ENCODE measurements around the gene OR5B12.
"Not testable (repeated sequence)": the region's sequence is repeated elsewhere in the genome, so short reads cannot be mapped to it uniquely, and the experiment has no call there.

The OR5B12 gene

DNA sequence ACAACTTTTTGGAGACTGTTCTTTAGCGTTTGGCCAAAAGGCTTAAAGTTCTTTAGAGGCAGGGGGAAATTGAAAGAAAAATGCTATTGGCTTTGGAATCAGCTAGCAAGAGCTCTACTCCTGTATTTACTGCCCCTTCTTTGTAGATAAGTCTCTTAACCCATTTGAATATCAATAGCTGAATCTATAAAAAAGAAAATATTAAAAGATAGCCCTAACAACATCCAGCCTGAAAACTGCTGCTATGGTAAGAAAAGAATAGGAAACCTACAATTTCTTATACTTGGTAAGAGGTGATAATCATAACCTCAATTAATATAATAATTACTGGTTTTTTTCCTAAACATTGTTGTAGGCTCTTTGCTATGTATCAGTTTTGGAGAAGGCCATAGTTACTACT, at the start of gene OR5B12:
TSS of gene OR5B12 (minus strand) at position 101 of the 400 bp plus-strand sequence. CDS start 2,085 bp downstream, outside the sequence.
- no peak for DNase-seq (ENCODE audit: low read depth)

DNA sequence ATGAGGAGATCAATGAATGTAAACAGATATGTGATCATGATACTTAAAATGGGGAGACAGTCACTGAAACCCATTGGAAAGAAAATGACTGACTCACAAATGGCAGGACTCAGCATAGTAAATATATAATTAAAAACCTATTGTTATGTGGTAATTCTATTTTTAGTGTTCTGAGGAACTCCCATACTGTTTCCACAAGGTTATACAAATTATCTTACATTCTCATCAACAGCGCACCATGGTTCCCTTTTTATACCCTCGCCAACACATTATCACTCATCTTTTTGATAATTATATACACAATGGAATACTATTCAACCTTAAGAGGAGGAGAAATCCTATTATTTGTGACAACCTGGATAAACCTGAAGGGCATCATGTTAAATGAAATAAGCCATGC, 48.8 kb upstream of the OR5B12 start:
- DNase-seq (ENCODE audit: low read depth): no peak

DNA sequence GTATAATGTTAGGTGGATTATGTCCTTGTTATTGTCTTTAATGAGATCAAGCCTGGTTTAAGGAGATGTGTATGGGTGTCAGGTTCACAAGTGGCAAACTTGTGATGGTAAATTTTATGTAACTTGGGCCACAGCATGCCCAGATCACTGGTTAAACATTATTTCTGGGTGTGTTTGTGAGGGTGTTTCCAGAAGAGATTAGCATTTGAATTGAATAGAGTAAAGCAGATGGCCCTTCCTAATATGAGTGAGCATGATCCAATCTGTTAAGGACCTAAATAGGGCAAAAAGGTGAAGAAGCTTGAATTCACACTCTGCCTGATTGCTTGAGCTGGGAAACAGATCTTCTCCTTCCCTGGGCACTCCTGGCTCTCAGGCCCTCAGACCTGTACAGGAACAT, 45.1 kb upstream of the OR5B12 start:
- DNase-seq (ENCODE audit: low read depth): no peak

- no peak for DNase-seq (ENCODE audit: low read depth)
Observed at GRCh38 chr11:58485961-58486360, 43.9 kb upstream of the OR5B12 start.

DNA sequence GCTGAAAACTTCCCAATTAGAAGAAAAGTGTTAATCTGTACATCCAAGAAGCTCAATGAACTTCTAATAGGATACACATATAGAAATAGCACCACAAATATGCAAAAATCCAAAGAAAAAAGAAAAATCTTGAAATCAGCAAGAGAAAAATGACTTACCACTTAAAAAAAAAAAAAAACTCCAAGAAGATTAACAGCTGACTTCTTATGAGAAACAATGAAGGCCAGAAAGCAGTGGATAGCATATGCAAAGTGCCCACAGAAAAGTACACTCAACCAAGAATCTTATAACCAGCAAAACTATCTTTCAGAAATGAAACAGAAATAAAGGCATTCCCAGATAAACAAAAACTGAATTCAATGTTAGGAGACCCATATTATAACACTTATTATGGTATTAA, 29.9 kb upstream of the OR5B12 start:
- DNase-seq (ENCODE audit: low read depth): no peak

- DNase-seq (ENCODE audit: low read depth): no peak
Observed at GRCh38 chr11:58466293-58466692, 24.3 kb upstream of the OR5B12 start.

GRCh38 chr11:58465690-58466089, 23.7 kb upstream of the OR5B12 start:
- DNase-seq (ENCODE audit: low read depth): no peak

DNA sequence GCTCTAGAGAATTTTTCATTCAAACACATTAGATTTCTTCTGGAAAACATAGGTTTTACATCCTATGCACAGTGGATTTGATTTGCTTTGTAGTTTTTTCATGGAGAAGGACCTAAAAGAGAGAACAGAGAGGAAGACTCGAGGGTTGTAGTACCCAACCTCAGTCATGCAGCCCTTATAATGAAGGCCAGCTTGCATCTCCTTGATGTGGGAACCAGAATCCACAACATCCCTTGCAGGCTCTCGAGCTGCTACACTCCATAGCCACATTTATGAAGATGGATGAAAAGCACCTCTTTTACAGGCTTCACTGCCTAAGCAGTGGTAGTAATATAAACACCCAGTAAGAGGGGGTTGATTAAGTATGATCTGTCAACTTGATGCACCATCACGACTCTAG, 9.5 kb upstream of the OR5B12 start:
- DNase-seq (ENCODE audit: low read depth): no peak

DNA sequence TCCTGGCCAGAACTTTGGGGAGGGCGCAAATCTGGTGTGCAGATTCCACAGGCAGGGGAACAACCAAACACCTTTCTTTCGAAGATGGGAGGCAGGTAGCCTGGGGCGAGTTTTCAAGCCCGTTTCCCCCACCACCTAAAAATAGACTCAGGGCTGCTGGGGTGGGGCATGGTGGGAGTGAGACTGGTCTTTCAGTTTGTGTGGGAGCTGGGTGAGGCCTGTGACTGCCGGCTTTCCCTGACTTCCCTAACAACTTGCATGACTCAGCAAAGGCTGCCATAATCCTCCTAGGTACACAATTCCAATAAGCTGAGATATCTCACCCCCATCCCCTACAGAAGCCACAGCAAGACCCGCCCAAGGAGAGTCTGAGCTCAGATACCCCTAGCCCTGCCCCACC, 4.3 kb upstream of the OR5B12 start:
- no peak for DNase-seq (ENCODE audit: low read depth)

DNA sequence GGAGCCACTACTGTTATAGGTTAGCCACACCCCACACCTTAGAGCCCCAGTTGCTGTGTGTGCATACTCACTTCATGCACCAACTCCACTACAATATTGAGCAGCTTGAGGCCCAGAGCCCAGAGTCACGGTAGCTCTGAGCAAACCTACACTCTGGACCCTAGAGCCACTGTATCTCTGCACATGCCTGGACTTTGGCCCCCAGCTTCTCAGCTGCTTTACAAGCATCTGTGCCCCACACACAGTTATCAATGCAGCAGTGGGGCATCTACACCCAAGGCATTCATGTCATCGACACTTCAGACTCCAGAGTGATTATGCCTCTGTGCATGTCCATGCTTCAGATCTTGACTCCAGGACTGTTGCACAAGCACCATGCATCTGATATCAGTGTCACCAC, 2.3 kb upstream of the OR5B12 start:
- DNase-seq (ENCODE audit: low read depth): no peak

- DNase-seq (ENCODE audit: low read depth): no peak
Observed at GRCh38 chr11:58438486-58438885, 3.5 kb downstream of the OR5B12 start.

DNA sequence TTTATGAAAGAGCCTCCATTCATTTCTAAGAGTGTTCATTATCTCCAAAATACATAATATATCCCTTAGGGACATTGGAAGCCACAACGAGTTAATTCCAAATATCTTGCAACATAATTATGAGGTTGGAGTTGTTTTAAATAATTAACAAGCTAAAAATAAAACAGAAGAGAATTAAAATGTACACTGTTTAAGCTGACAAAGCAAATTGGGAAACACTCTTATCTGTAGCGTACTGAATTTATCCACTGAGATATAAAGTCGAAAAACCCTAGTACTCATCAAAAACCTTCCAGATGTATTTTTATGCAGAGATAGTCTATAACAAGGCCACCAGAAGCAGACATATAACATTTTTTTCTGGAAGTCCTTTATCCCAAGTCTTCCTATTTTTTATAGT, 7.8 kb downstream of the OR5B12 start:
- DNase-seq (ENCODE audit: low read depth): no peak

DNA sequence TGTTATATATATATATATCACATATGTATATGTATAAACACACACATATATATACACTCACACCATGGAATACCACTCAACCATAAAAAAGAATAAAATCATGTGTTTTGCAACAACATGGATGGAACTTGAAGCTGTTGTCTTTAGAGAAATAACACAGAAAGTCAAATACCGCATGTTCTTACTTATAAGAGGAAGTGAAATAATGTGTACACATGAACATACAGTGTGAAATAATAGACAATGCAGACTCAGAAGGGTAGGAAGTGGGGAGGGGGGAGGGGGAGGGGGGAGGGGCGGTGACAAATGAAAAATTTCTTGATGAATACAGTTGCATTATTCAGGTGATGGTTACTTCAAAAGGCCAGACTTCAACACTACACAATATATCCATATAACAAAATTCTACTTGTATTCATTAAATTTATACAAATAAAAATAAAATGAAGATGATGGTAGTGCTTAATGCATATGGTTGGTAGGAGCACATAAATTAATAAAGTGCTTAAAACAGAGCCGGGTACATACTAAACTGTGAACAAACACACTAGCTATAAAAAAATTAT, 8.3 kb downstream of the OR5B12 start:
- DNase-seq (ENCODE audit: low read depth): no peak

DNA sequence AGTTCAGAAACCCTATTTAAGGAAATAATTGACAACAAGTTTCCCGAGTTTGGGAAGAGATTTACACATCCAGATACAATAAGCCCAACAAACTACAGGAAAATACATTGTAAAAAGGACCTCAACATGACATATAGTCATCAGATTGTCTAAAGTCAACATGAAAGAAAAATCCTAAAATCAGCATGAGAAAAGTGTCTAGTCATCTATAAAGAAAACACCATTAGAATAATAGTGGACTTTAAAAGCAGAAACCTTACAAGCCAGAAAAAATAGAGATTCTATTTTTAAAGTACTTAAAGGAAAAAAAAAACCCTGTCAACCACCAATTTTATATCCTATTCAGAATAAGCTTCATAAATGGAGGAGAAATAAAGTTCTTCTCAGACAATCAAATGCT, 12.8 kb downstream of the OR5B12 start:
- no peak for DNase-seq (ENCODE audit: low read depth)

DNA sequence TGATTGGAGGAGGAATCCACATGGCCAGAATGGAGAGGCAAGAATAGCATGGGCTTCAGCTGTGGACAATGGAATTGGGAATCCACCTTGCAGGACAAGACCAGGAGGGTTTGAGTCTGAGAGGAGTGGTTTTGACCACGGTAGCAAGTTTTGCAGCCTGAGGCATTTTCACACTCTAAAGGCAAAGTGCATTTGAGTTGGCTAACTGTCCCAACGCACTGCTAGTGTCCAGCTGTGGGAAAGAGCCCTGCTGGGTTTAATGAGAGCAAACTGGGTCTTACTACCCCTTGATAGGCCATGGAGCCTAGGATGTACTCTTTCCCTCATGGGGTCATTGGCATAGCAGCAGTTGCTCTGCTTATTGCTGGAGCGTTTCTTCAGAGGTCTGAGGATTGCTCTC, 14.0 kb downstream of the OR5B12 start, which contains the start of gene OR5B2:
TSS of gene OR5B2 (minus strand) at position 101 of the 400 bp plus-strand sequence. CDS start 4,860 bp downstream, outside the sequence.
- no peak for DNase-seq (ENCODE audit: low read depth)

DNA sequence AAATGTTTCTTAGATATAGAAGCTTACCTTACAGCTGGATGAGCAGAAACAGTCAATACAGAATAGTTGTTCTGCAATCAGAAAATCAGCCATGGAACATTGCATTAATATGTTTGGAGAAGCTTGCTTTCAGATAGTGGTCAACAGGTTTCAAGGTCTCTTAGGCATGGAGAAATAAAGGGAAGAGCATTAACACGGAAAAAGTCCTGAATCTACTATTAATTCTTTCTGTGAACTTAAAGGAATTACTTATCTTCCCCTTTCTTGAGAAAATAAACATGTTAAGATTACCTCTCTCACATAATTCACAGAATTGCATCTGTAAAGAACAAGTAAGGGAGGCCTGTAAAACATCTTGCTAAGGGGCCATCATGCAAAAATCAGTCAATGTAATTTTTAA, 35.3 kb downstream of the OR5B12 start, which contains the start of gene OR5B3:
TSS of gene OR5B3 (minus strand) at position 101 of the 400 bp plus-strand sequence. CDS start 3,465 bp downstream, outside the sequence.
- DNase-seq (ENCODE audit: low read depth): no peak

DNA sequence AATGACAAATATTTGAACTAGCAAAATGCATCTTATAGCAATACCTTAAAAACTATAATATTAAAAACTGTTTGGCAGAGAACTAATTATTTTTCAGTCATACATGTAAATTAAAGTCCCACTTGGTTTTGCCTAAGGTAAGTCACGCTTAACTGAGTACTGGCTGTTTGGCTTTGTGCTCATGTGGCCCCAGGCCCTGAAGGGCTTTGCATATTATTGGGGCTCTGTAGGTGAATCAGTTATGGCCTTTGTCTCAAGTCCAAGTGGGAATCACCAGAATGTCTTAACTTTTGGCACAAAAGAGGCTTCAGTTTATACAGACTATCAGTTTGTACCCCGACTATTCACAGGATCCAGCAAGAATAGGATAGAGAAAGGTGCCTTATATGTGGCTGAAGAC, 42.4 kb downstream of the OR5B12 start:
- DNase-seq (ENCODE audit: low read depth): not testable (repeated sequence)

GRCh38 chr11:58395581-58395980, 46.5 kb downstream of the OR5B12 start:
- DNase-seq (ENCODE audit: low read depth): no peak

- no peak for DNase-seq (ENCODE audit: low read depth)
Observed at GRCh38 chr11:58394195-58394594, 47.8 kb downstream of the OR5B12 start.

GRCh38 chr11:58392746-58393145, 49.3 kb downstream of the OR5B12 start:
- no peak for DNase-seq (ENCODE audit: low read depth)

DNA sequence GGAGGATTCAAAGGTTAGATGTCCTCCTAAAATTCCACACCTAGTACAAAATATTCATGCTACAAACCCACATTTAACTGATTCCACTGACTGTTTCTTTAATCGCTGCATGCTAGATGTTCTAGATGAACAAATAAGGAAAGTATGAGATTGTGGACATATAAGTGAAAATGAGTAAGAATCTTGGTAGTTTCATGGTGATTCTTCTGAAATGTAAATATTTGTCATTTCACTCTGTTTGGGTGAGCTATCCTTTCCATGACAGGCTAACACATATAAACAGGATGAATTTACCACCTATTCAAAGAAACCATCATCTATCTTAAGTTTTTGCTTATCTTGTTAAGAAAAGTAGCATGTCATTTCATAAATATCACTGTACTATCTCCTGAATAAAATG, 50.2 kb downstream of the OR5B12 start:
- no peak for DNase-seq (ENCODE audit: low read depth)

DNA sequence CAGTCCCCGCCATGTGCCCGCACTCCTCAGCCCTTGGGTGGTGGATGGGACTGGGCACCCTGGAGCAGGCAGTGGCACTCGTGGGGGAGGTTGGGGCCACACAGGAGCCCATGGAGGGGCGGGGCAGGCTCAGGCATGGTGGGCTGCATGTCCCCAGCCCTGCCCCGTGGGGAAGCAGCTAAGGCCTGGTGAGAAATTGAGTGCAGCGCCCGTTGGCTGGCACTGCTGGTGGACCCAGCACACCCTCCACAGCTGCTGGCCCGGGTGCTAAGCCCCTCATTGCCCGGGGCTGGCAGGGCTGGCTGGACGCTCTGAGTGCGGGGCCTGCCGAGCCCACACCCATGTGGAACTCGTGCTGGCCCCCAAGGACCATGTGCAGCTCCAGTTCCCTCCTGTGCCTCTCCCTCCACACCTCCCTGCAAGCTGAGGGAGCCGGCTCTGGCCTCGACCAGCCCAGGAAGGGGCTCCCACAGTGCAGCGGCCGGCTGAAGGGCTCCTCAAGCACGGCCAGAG, 51.4 kb downstream of the OR5B12 start:
- no peak for DNase-seq (ENCODE audit: low read depth)

Data from activated T-cell treated with anti-CD3 and anti-CD28 coated beads for 24 hours (primary cell).